Adrenal gland (tissue), 5 donors: ENCODE data around the gene ADAM10.

ENCODE experiments used
- CTCF ChIP-seq, 6 experiments: fragments of 450-650 bp in 4 of 6; fragments of 200-600 bp in 2 of 6; sonication (generic) in 1 of 6; IDR thresholded peaks; 1 replicate in 5 of 6; 2 replicates in 1 of 6; pipeline versions ENCODE4 v1.5.1 to v1.8.0; 2016 to 2021; ENCODE audit warnings: antibody characterized with exemption in 6 of 6, mild to moderate bottlenecking in 2 of 6, moderate library complexity in 1 of 6
- POLR2A ChIP-seq, 2 donors: fragments of 450-650 bp; IDR thresholded peaks; one replicate each; pipeline ENCODE4 v1.6.1; 2017; ENCODE audit warnings: antibody characterized with exemption in 2 of 2, mild to moderate bottlenecking in 2 of 2, moderate library complexity in 1 of 2
- donor health status: DM: no; HTN: no; CAD: no.

- no peak for TF ChIP-seq CTCF (IDR thresholded peaks at IDR 0.05)
- no peak for TF ChIP-seq POLR2A (IDR thresholded peaks at IDR 0.05)
Measured at GRCh38 chr15:58605931-58606530, 143.5 kb downstream of the ADAM10 start.
